ENCODE results near the gene PTBP1. TPM values are rescaled to one million over a fixed set of nuclear protein-coding genes. Genes with fewer than 3 reads are reported as not detected.
"Not testable (repeated sequence)": the region's sequence is repeated elsewhere in the genome, so short reads cannot be mapped to it uniquely, and the experiment has no call there.

The PTBP1 gene
- total RNA-seq, 4 donors from 2014 or later = 139 to 167 (median 156) TPM

DNA sequence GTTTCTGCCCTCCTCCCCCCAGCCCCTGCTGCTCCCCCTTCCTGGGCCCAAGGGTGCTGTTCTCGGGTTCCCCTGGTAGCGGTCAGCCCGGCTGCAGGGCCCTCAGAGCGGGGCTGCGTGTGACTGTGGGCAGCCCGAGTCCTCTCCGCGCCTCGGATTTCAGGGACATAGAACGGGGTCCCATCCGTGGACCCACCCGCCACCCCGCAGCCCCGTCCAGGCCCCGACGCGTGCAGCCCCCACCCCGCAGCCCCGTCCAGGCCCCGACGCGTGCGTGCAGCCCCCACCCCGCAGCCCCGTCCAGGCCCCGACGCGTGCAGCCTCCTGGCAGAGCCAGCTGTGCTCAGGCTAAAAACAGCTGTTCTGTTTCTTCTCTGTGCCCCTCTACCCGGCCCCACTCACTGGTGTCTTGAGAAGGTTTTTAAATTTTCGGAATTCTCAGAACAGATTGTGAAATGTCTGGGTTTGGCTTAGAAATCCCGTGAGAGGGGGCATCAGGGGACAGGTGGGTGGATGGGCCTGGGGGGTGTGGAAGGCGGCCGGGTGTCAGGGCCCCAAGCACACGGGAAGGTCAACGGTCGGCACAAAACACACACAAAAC lies 38.1 kb downstream of the PTBP1 start:
- Histone ChIP-seq H3K9me3 (no peaks in the 10 kb centered on the region), H3K36me3 (no peaks in the 10 kb centered on the region), H3K4me3 (no peak overlapping the region), H3K27me3 (peaks cover 0 to 88% (median 2%) of the 10 kb centered on the region in 4 donors), H3K27ac (no peak overlapping the region), H3K4me1 (peaks cover 0 to 8% (median 0%) of the 10 kb centered on the region in 3 donors)
- no peak for DNase-seq
- WGBS, 2 donors = no CpG with 5 or more reads among the region's 36 CpGs
- intact Hi-C loops (cut with DNase I) = no loop called here
- no peak for TF ChIP-seq POLR2A (IDR thresholded peaks at IDR 0.05)
- TF ChIP-seq, protein P1, sequence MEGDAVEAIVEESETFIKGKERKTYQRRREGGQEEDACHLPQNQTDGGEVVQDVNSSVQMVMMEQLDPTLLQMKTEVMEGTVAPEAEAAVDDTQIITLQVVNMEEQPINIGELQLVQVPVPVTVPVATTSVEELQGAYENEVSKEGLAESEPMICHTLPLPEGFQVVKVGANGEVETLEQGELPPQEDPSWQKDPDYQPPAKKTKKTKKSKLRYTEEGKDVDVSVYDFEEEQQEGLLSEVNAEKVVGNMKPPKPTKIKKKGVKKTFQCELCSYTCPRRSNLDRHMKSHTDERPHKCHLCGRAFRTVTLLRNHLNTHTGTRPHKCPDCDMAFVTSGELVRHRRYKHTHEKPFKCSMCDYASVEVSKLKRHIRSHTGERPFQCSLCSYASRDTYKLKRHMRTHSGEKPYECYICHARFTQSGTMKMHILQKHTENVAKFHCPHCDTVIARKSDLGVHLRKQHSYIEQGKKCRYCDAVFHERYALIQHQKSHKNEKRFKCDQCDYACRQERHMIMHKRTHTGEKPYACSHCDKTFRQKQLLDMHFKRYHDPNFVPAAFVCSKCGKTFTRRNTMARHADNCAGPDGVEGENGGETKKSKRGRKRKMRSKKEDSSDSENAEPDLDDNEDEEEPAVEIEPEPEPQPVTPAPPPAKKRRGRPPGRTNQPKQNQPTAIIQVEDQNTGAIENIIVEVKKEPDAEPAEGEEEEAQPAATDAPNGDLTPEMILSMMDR (IDR thresholded peaks at IDR 0.05) = no peak

DNA sequence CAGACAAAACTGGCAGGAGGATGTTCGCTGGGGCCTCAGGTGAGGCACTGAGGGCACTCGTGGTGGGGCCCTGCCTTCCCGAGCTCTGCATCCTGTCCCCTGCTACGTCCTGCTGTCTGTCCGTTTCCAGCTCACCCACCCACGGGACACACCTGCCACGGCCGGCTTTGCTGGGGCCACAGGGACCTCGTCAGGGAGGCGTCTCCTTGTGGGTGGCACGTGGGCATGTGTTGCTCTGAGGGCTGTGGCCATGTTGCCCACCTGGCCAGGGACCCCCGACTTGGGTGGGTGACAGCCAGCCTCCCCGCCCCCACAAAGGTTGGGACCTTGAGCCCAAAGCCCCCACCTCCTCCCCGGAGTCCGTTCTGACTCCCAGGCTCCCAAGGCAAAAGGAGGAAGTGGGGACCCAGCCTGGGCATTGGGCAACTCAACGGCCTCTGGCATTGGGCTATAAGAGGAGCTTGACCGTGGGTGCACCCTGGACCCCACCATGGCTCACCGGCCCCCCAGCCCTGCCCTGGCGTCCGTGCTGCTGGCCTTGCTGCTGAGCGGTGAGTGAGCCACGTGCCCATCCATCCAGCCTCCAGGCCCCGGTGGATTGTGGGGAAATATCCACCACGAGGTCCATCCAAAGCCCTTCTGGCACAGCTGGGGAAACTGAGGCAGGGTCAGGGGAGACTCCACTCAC lies 43.4 kb downstream of the PTBP1 start, which contains the start of gene PRTN3:
PRTN3 (plus strand) TSS at position 481 of the 688 bp plus-strand sequence; CDS start at position 491, 10 bp downstream.
- H3K27me3 ChIP-seq = peaks cover 0 to 94% (median 10%) of the 10 kb centered on the region in 4 donors
- TF ChIP-seq, protein P1 (IDR thresholded peaks at IDR 0.05) = no peak
- no peak for TF ChIP-seq POLR2A (IDR thresholded peaks at IDR 0.05)

DNA sequence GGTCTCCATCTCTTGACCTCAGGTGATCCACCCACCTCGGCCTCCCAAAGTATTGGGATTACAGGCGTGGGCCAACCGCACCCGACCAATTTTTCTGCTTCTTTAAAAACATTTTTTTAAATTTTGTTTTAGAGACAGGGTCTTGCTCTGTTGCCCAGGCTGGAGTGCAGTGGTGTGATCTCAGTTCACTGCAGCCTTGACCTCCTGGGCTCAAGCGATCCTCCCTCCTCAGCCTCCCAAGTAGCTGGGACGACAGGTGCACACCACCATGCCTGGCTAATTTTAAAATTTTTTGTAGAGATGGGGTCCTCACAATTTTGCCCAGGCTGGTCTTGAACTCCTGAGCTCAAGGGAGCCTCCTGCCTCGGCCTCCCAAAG lies 45.5 kb downstream of the PTBP1 start:
- H3K36me3 ChIP-seq; intact Hi-C loops (cut with DNase I); DNase-seq; H3K9me3 ChIP-seq; H3K27ac ChIP-seq; H3K4me3 ChIP-seq: not testable (repeated sequence)
- Histone ChIP-seq H3K4me1 (peaks cover 11 to 30% (median 11%) of the 10 kb centered on the region in 3 donors), H3K27me3 (peaks cover 0 to 95% (median 8%) of the 10 kb centered on the region in 4 donors)
- WGBS, 2 donors = 65 to 66% methylated on average over 6 to 7 of the region's 7 CpGs

More for the DNA sequence above, 43.4 kb downstream of the PTBP1 start, which contains the start of gene PRTN3:
- H3K4me3 ChIP-seq = no peak within 1 kb of the TSS
- H3K9me3 ChIP-seq = no peaks in the 10 kb centered on the region
- H3K27ac ChIP-seq = no peak within 1 kb of the TSS
- peaks cover 9 to 28% (median 11%) of the 10 kb centered on the region in 3 donors for H3K4me1 ChIP-seq
- H3K36me3 ChIP-seq = no peaks in the 10 kb centered on the region
- DNase-seq = no peak
- intact Hi-C loops (cut with DNase I) = no loop called here
- WGBS, 2 donors = 45% methylated on average over 6 of the region's 24 CpGs; no CpG with 5 or more reads in 1 of the 2 donors

DNA sequence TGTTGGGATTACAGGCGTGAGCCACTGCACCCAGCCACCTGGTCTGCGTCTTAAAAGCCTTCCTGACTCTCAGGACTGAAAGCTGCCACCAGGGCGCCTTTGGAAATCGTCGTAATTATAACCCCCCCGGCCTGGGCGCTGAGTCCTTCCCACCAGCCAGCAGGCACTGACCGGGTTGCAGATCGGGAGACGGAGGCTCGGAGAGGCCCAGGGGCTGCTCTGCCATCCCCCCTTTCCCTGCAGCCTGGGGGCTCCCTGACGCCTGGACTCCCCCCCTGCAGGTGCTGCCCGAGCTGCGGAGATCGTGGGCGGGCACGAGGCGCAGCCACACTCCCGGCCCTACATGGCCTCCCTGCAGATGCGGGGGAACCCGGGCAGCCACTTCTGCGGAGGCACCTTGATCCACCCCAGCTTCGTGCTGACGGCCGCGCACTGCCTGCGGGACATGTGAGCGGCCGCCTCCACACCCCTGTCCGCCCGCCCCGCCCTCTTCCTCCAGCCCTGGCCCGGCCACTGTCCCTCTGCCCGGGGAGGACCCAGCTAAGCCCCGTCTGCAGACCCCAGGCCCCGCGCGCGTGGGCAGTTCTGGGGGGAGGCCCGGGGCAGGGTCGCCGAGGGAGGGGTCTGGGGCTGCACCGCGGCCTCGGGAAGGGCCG lies 46.1 kb downstream of the PTBP1 start:
- H3K27ac ChIP-seq = no peak overlapping the region
- no peaks in the 10 kb centered on the region for H3K36me3 ChIP-seq
- H3K9me3 ChIP-seq = no peaks in the 10 kb centered on the region
- intact Hi-C loops (cut with DNase I) = no loop called here
- DNase-seq = no peak
- TF ChIP-seq, protein P1 (IDR thresholded peaks at IDR 0.05) = peak in 1 of 6 experiments; percentile 24
- TF ChIP-seq POLR2A (IDR thresholded peaks at IDR 0.05) = no peak
- 16% methylated on average over 3 of the region's 46 CpGs; no CpG with 5 or more reads in 1 of the 2 donors for WGBS, 2 donors
- peaks cover 11 to 35% (median 16%) of the 10 kb centered on the region in 3 donors for H3K4me1 ChIP-seq
- H3K27me3 ChIP-seq = peaks cover 0 to 97% (median 9%) of the 10 kb centered on the region in 4 donors
- H3K4me3 ChIP-seq = peak overlapping the region in 2 of 4 donors; percentile 29 to 51

DNA sequence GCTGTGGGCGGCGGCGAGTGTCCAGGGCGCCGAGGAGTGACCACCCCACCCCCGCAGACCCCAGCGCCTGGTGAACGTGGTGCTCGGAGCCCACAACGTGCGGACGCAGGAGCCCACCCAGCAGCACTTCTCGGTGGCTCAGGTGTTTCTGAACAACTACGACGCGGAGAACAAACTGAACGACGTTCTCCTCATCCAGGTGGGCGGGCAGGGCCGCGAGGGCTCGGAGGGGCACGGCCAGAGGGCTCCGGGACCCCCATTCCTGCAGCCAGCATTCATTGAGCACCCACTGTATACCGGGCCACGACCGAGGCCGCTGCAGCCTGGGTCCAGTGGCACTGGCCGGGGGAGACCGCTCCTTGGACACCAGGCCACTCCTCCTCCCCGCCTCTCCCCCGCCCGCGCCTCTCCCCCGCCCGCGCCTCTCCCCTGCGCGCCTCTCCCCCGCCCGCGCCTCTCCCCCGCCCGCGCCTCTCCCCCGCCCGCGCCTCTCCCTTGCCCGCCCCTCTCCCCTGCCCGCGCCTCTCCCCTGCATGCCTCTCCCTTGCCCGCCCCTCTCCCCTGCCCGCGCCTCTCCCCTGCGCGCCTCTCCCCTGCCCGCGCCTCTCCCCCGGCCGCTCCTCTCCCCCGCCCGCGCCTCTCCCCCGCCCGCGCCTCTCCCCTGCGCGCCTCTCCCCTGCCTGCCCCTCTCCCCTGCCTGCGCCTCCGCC lies 46.7 kb downstream of the PTBP1 start:
- intact Hi-C loops (cut with DNase I) = no loop called here
- no peak for TF ChIP-seq POLR2A (IDR thresholded peaks at IDR 0.05)
- TF ChIP-seq, protein P1 (IDR thresholded peaks at IDR 0.05) = no peak
- no peak overlapping the region for H3K27ac ChIP-seq
- H3K4me1 ChIP-seq = peaks cover 11 to 35% (median 16%) of the 10 kb centered on the region in 3 donors
- 10 to 37% methylated on average over 13 to 21 of the region's 70 CpGs for WGBS, 2 donors
- no peak for DNase-seq
- H3K27me3 ChIP-seq = peaks cover 0 to 97% (median 9%) of the 10 kb centered on the region in 4 donors
- H3K36me3 ChIP-seq = no peaks in the 10 kb centered on the region
- H3K9me3 ChIP-seq = no peaks in the 10 kb centered on the region
- H3K4me3 ChIP-seq = peak overlapping the region in 2 of 4 donors; percentile 29 to 51

Data from esophagus squamous epithelium (tissue), 5 donors.